AG04450 (cell line): Measurements from ENCODE around the gene SPATA25. TPM values are rescaled to one million over a fixed set of nuclear protein-coding genes. Genes with fewer than 3 reads are reported as not detected.
"Not testable (repeated sequence)": the region's sequence is repeated elsewhere in the genome, so short reads cannot be mapped to it uniquely, and the experiment has no call there.

Source experiments
- CTCF ChIA-PET: fragments of 300-600, 350-600 bp; formaldehyde crosslinking; extraction: SDS; loops from one replicate; lab custom pipeline; 2022; ENCODE audit warnings: antibody characterized with exemption, inconsistent platforms; lab: Charles Lee
- POLR2A ChIA-PET: fragments of 350-600 bp; formaldehyde crosslinking; extraction: SDS; loops from one replicate; lab custom pipeline; 2021; ENCODE audit warnings: antibody characterized with exemption, inconsistent platforms; lab: Yijun Ruan, JAX
- DNase-seq: peaks from one replicate; pipeline ENCODE4 v3.0.0-alpha.2; 2011; ENCODE audit warnings: low read depth, low spot score
- H3K27ac ChIP-seq: one replicate; pipeline ENCODE4 v1.5.1; 2012; ENCODE audit warnings: low read depth, low read length, control low read depth
- H3K27me3 ChIP-seq: one replicate; pipeline ENCODE4 v1.6.0; 2012; ENCODE audit warnings: low read length; ENCODE audit not compliant: control insufficient read depth, insufficient read depth
- H3K4me3 ChIP-seq: 2 replicates; pipeline ENCODE4 v1.5.1; 2011; ENCODE audit warnings: mild to moderate bottlenecking, low read depth, low read length, control low read depth
- H3K9me3 ChIP-seq: 2 replicates; pipeline ENCODE4 v1.5.1; 2012; ENCODE audit warnings: low read length; ENCODE audit not compliant: control insufficient read depth, insufficient read depth
- CTCF ChIP-seq: IDR thresholded peaks from 2 replicates; pipeline ENCODE4 v1.5.1; 2011; ENCODE audit warnings: low read depth, low read length, control low read depth, inconsistent platforms
- polyA plus RNA-seq: library from polyadenylated mRNA; depleted of rRNA; stranded (reverse); fragments of >200 nt; gene quantifications from 2 replicates; pipeline ENCODE4 v1.2.3, GENCODE V29; 2011

SPATA25 gene
- polyA plus RNA-seq, 1 experiment, result 0.50 TPM

- H3K27ac ChIP-seq, result no peak overlapping the region
- H3K4me3 ChIP-seq, result no peak overlapping the region
- ChIA-PET CTCF (interaction anchor here (1.7 kb wide), 1 partner anchor 12 kb away, joined by 4 read pairs; no protein-coding TSS in a partner anchor), POLR2A (no interaction called here)
- H3K27me3 ChIP-seq, result no peaks in the 10 kb centered on the region
- no peak for DNase-seq
- no peaks in the 10 kb centered on the region for H3K9me3 ChIP-seq
- TF ChIP-seq CTCF, result no peak
Measured at GRCh38 chr20:45878076-45878761, 9.2 kb downstream of the SPATA25 start.

GRCh38 chr20:45874576-45874975 lies 12.8 kb downstream of the SPATA25 start:
- POLR2A ChIA-PET, result no interaction called here
- no peak overlapping the region for H3K4me3 ChIP-seq

GRCh38 chr20:45874104-45874481 lies 13.3 kb downstream of the SPATA25 start:
- H3K4me3 ChIP-seq, H3K27ac ChIP-seq, H3K27me3 ChIP-seq, H3K9me3 ChIP-seq, DNase-seq, POLR2A ChIA-PET: not testable (repeated sequence)
- CTCF ChIA-PET, result interaction anchor here (1.0 kb wide), 1 partner anchor 15 kb away, joined by 3 read pairs; no protein-coding TSS in a partner anchor

More at GRCh38 chr20:45874576-45874975, 12.8 kb downstream of the SPATA25 start:
- CTCF ChIA-PET, result no interaction called here
- no peak overlapping the region for H3K27ac ChIP-seq
- TF ChIP-seq CTCF, result no peak
- no peaks in the 10 kb centered on the region for H3K9me3 ChIP-seq
- no peak for DNase-seq
- H3K27me3 ChIP-seq, result no peaks in the 10 kb centered on the region

GRCh38 chr20:45873409-45874103 lies 13.9 kb downstream of the SPATA25 start:
- no peaks in the 10 kb centered on the region for H3K27me3 ChIP-seq
- no peak overlapping the region for H3K4me3 ChIP-seq
- TF ChIP-seq CTCF, result no peak
- CTCF ChIA-PET, result interaction anchor here (1.0 to 1.2 kb wide), 3 partner anchors 10 to 97 kb away, joined by 3 to 6 read pairs (median 5); no protein-coding TSS in a partner anchor
- H3K9me3 ChIP-seq, result no peaks in the 10 kb centered on the region
- POLR2A ChIA-PET, result no interaction called here
- H3K27ac ChIP-seq, result no peak overlapping the region
- DNase-seq, result no peak

- TF ChIP-seq CTCF, result no peak
- Histone ChIP-seq H3K4me3 (no peak overlapping the region), H3K9me3 (no peaks in the 10 kb centered on the region), H3K27ac (no peak overlapping the region), H3K27me3 (no peaks in the 10 kb centered on the region)
- POLR2A ChIA-PET, result interaction anchor here (0.6 kb wide), 1 partner anchor 63 kb away, joined by 3 read pairs; no protein-coding TSS in a partner anchor
- CTCF ChIA-PET, result interaction anchor here (1.1 to 1.7 kb wide), 3 partner anchors 9 to 98 kb away, joined by 4 to 6 read pairs (median 5); no protein-coding TSS in a partner anchor
- DNase-seq, result no peak
Measured at GRCh38 chr20:45872626-45873025, 14.8 kb downstream of the SPATA25 start.
